Natural killer cell treated with Interleukin-12 subunit alpha and Interleukin-12 subunit beta and Interleukin-15 and Interleukin-18, amount 100 ng/mL, for 72 hours (primary cell): ENCODE data around the gene PALM. TPM values are rescaled to one million over a fixed set of nuclear protein-coding genes. Genes with fewer than 3 reads are reported as not detected.

Experiments
- ATAC-seq, 2 donors: fragments of 150-1000 bp; cut with Tn5 transposase in 1 of 2; sonication (Bioruptor Pico), chemical (Tn5 transposase) in 1 of 2; 2 replicates each; pipeline ENCODE4 v1.10.0; 2021
- DNase-seq: peaks from one replicate; pipeline ENCODE4 v3.0.0; 2022; ENCODE audit warnings: low spot score
- H3K27ac Mint-ChIP-seq, 2 donors: 1 replicate in 1 of 2; 2 replicates in 1 of 2; pipeline ENCODE4 v1.8.0; 2022; ENCODE audit warnings: mixed read lengths in 2 of 2, mild to moderate bottlenecking in 1 of 2, moderate library complexity in 1 of 2
- H3K27me3 Mint-ChIP-seq, 2 donors: 1 replicate in 1 of 2; 2 replicates in 1 of 2; pipeline ENCODE4 v1.8.0; 2022; ENCODE audit warnings: mixed read lengths in 2 of 2
- H3K36me3 Mint-ChIP-seq: one replicate; pipeline ENCODE4 v1.8.0; 2022; ENCODE audit warnings: mixed read lengths
- H3K4me1 Mint-ChIP-seq, 2 donors: 1 replicate in 1 of 2; 2 replicates in 1 of 2; pipeline ENCODE4 v1.8.0; 2022; ENCODE audit warnings: low read depth in 2 of 2, mixed read lengths in 2 of 2, mild to moderate bottlenecking in 1 of 2
- H3K4me3 Mint-ChIP-seq: one replicate; pipeline ENCODE4 v1.8.0; 2022; ENCODE audit warnings: mixed read lengths
- H3K9me3 Mint-ChIP-seq: 2 replicates; pipeline ENCODE4 v1.8.0; 2022; ENCODE audit warnings: mixed read lengths
- total RNA-seq, 2 donors: library from RNA; stranded (reverse); gene quantifications; one replicate each; pipeline ENCODE4 v1.2.3, GENCODE V29; 2022

PALM gene
- total RNA-seq, 2 donors from 2014 or later, result not detected

DNA sequence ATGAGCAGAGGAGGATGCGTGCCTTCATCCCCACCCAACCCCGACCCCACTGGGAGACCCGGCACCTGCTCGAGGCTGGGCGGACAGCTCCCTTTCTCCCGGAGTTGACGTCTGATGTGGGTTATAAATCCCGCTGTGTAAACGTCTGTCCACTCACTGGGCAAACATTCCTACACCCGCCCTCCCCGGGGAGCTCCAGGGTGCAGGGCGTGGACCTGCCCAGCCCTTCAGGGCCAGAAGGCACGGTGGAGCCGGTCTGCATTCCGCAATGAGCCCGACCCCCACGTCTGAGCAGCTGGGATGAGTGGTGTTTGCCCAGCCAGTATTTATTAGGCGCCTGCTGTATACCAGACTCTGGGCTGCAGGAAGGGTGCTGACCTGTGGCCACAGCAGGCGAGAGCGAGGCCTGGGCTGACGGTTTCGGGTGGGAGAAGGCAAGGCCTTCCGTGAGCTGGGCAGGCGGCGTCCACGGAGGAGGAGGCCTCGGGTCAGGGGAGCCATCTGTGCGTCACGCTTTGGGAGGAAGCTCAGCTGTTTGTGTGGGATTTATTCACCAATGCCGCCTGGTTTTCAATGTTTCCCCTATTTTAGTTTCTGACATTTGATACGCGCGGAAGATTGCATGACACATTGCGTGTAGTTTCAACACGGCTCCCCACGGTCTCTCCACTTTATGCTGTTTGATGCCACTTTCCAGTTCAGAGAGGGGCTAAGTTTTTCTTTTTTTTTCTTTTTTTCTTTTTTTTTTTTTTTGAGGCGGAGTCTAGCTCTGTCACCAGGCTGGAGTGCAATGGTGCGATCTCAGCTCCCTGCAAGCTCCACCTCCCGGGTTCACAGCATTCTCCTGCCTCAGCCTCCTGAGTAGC is 44.1 kb downstream of the PALM start:
- no peaks in the 10 kb centered on the region for H3K36me3 Mint-ChIP-seq
- ATAC-seq (no peak), DNase-seq (no peak)
- peaks cover 0 to 2% of the 10 kb centered on the region in 2 donors for H3K27me3 Mint-ChIP-seq
- H3K9me3 Mint-ChIP-seq, result no peaks in the 10 kb centered on the region
- H3K4me3 Mint-ChIP-seq, result no peak overlapping the region
- H3K4me1 Mint-ChIP-seq, result no peaks in the 10 kb centered on the region
- H3K27ac Mint-ChIP-seq, result no peak overlapping the region

DNA sequence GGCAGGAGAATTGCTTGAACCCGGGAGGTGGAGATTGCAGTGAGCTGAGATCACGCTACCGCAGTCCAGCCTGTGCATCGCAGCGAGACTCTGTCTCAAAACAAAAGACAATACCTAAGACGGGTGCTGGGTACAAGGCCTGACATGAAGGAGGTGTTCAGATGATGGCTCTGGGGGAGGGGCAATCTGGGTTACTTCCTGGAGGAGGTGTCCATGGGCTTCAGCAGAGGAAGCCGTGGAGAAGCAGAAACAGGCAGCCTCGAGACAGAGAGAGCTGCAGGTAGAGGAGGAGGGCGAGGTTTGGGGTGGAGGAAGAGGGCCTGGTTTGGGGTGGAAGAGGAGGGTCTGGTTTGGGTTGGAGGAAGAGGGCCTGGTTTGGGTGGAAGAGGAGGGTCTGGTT is 45.8 kb downstream of the PALM start:
- ATAC-seq (no peak), DNase-seq (no peak)
- H3K9me3 Mint-ChIP-seq, result peaks cover 1% of the 10 kb centered on the region
- no peaks in the 10 kb centered on the region for H3K4me1 Mint-ChIP-seq
- H3K27me3 Mint-ChIP-seq, result peaks cover 0 to 2% of the 10 kb centered on the region in 2 donors
- no peak overlapping the region for H3K4me3 Mint-ChIP-seq
- H3K36me3 Mint-ChIP-seq, result no peaks in the 10 kb centered on the region
- H3K27ac Mint-ChIP-seq, result no peak overlapping the region

- DNase-seq (no peak), ATAC-seq (no peak)
- Mint-ChIP-seq H3K36me3 (no peaks in the 10 kb centered on the region), H3K9me3 (peaks cover 3% of the 10 kb centered on the region), H3K27ac (no peak overlapping the region), H3K4me1 (no peaks in the 10 kb centered on the region), H3K4me3 (no peak overlapping the region), H3K27me3 (peaks cover 0 to 6% of the 10 kb centered on the region in 2 donors)
These were observed 46.3 kb downstream of the PALM start for GRCh38 chr19:755063-755462.

GRCh38 chr19:756236-756635 is 47.5 kb downstream of the PALM start:
- peaks cover 3% of the 10 kb centered on the region for H3K9me3 Mint-ChIP-seq
- no peak overlapping the region for H3K27ac Mint-ChIP-seq
- no peak overlapping the region for H3K4me3 Mint-ChIP-seq
- H3K4me1 Mint-ChIP-seq, result no peaks in the 10 kb centered on the region
- no peaks in the 10 kb centered on the region for H3K36me3 Mint-ChIP-seq
- DNase-seq (no peak), ATAC-seq (peak; percentile 66 to 80)
- peaks cover 0 to 6% of the 10 kb centered on the region in 2 donors for H3K27me3 Mint-ChIP-seq

DNA sequence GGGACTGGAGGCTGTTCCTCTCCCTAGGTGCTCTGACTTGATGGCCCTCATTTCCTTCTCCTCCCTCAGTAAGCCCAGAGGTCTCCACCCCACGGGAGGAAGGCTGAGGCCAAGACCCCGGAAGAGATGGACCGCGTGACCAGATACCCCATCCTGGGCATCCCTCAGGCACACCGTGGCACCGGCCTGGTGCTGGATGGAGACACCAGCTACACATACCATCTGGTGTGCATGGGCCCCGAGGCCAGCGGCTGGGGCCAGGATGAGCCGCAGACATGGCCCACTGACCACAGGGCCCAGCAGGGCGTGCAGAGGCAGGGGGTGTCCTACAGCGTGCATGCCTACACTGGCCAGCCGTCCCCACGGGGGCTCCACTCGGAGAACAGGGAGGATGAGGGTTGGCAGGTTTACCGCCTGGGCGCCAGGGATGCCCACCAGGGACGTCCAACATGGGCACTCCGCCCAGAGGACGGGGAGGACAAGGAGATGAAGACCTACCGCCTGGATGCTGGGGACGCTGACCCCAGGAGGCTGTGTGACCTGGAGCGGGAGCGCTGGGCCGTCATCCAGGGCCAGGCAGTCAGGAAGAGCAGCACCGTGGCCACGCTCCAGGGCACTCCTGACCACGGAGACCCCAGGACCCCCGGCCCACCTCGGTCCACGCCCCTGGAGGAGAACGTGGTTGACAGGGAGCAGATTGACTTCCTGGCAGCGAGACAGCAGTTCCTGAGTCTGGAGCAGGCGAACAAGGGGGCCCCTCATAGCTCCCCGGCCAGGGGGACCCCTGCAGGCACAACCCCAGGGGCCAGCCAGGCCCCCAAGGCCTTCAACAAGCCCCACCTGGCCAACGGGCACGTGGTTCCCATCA is 48.3 kb downstream of the PALM start:
- no peaks in the 10 kb centered on the region for H3K36me3 Mint-ChIP-seq
- H3K4me1 Mint-ChIP-seq, result no peaks in the 10 kb centered on the region
- peaks cover 3% of the 10 kb centered on the region for H3K9me3 Mint-ChIP-seq
- ATAC-seq, result peak in 1 of 2 donors; percentile 22
- H3K27ac Mint-ChIP-seq, result no peak overlapping the region
- H3K4me3 Mint-ChIP-seq, result no peak overlapping the region
- peaks cover 0 to 6% of the 10 kb centered on the region in 2 donors for H3K27me3 Mint-ChIP-seq
- no peak for DNase-seq

GRCh38 chr19:757811-758668 is 49.3 kb downstream of the PALM start:
- Mint-ChIP-seq H3K4me3 (no peak overlapping the region), H3K36me3 (no peaks in the 10 kb centered on the region), H3K27ac (no peak overlapping the region), H3K4me1 (no peaks in the 10 kb centered on the region), H3K27me3 (peaks cover 0 to 4% of the 10 kb centered on the region in 2 donors), H3K9me3 (peaks cover 3% of the 10 kb centered on the region)
- ATAC-seq, result no peak
- DNase-seq, result no peak

GRCh38 chr19:763181-763580 is 54.4 kb downstream of the PALM start:
- H3K9me3 Mint-ChIP-seq, result peaks cover 3% of the 10 kb centered on the region
- H3K27ac Mint-ChIP-seq, result no peak overlapping the region
- peaks cover 0 to 4% of the 10 kb centered on the region in 2 donors for H3K27me3 Mint-ChIP-seq
- no peaks in the 10 kb centered on the region for H3K36me3 Mint-ChIP-seq
- no peak for ATAC-seq
- no peaks in the 10 kb centered on the region for H3K4me1 Mint-ChIP-seq
- no peak overlapping the region for H3K4me3 Mint-ChIP-seq
- DNase-seq, result no peak

GRCh38 chr19:763869-764268 is 55.1 kb downstream of the PALM start:
- Mint-ChIP-seq H3K4me3 (no peak overlapping the region), H3K9me3 (peaks cover 3% of the 10 kb centered on the region), H3K27me3 (peaks cover 0 to 4% of the 10 kb centered on the region in 2 donors), H3K36me3 (no peaks in the 10 kb centered on the region), H3K4me1 (no peaks in the 10 kb centered on the region), H3K27ac (no peak overlapping the region)
- ATAC-seq (no peak), DNase-seq (no peak)

- no peak overlapping the region for H3K27ac Mint-ChIP-seq
- H3K4me3 Mint-ChIP-seq, result no peak overlapping the region
- no peak for ATAC-seq
- H3K9me3 Mint-ChIP-seq, result peaks cover 3% of the 10 kb centered on the region
- no peaks in the 10 kb centered on the region for H3K4me1 Mint-ChIP-seq
- no peaks in the 10 kb centered on the region for H3K36me3 Mint-ChIP-seq
- DNase-seq, result no peak
- H3K27me3 Mint-ChIP-seq, result peaks cover 0 to 4% of the 10 kb centered on the region in 2 donors
These were observed 55.6 kb downstream of the PALM start for GRCh38 chr19:764301-764700.

- Mint-ChIP-seq H3K27me3 (no peaks in the 10 kb centered on the region), H3K9me3 (no peaks in the 10 kb centered on the region), H3K4me1 (peaks cover 0 to 1% of the 10 kb centered on the region in 2 donors), H3K36me3 (no peaks in the 10 kb centered on the region), H3K27ac (no peak overlapping the region), H3K4me3 (no peak overlapping the region)
- ATAC-seq (no peak), DNase-seq (no peak)
These were observed 56.5 kb downstream of the PALM start for GRCh38 chr19:765179-765738.

- ATAC-seq (no peak), DNase-seq (no peak)
- Mint-ChIP-seq H3K27me3 (peaks cover 0 to 3% of the 10 kb centered on the region in 2 donors), H3K9me3 (no peaks in the 10 kb centered on the region), H3K4me3 (no peak overlapping the region), H3K27ac (no peak overlapping the region), H3K4me1 (peaks cover 0 to 3% of the 10 kb centered on the region in 2 donors), H3K36me3 (no peaks in the 10 kb centered on the region)
These were observed 59.7 kb downstream of the PALM start for GRCh38 chr19:768424-768823.

DNA sequence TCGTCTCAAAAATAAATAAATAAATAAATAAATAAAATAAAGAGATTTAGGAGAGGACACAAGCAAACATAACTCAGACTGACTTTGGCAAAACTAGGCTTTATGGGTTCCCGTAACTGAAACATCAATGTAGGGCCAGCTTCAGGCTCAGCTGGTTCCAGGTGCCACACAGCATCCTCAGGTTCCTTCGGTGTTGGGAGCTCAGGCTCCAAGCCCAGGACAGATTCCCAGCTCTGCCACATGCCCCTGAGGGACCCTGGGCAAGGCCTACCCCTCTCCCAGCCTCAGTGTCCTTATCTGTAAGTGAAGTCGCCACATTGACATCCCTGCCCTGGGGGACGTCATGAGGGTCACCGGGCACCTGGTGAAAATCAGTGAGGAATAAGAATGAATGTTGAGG is 60.9 kb downstream of the PALM start:
- DNase-seq, result no peak
- Mint-ChIP-seq H3K27me3 (peaks cover 0 to 3% of the 10 kb centered on the region in 2 donors), H3K36me3 (no peaks in the 10 kb centered on the region), H3K9me3 (no peaks in the 10 kb centered on the region), H3K4me1 (peaks cover 0 to 3% of the 10 kb centered on the region in 2 donors), H3K27ac (no peak overlapping the region), H3K4me3 (no peak overlapping the region)
- no peak for ATAC-seq

GRCh38 chr19:771332-771785 is 62.6 kb downstream of the PALM start:
- ATAC-seq (peak in 1 of 2 donors; percentile 63), DNase-seq (no peak)
- peaks cover 0 to 3% of the 10 kb centered on the region in 2 donors for H3K4me1 Mint-ChIP-seq
- peaks cover 0 to 3% of the 10 kb centered on the region in 2 donors for H3K27me3 Mint-ChIP-seq
- no peaks in the 10 kb centered on the region for H3K36me3 Mint-ChIP-seq
- no peaks in the 10 kb centered on the region for H3K9me3 Mint-ChIP-seq
- H3K27ac Mint-ChIP-seq, result no peak overlapping the region
- H3K4me3 Mint-ChIP-seq, result no peak overlapping the region
